Activated T-cell treated with anti-CD3 and anti-CD28 coated beads, Interleukin-2, amount 50 U/mL, for 72 hours (primary cell): Measurements from ENCODE around the gene DDX24. TPM values are rescaled to one million over a fixed set of nuclear protein-coding genes. Genes with fewer than 3 reads are reported as not detected.
"Not testable (repeated sequence)": the region's sequence is repeated elsewhere in the genome, so short reads cannot be mapped to it uniquely, and the experiment has no call there.

ENCODE experiments used
- ATAC-seq, 2 donors: fragments of 150-1000 bp; cut with Tn5 transposase; replicated peaks in 1 of 2; 2 replicates each; pipeline ENCODE4 v1.10.0; 2021; ENCODE audit warnings: moderate library complexity in 2 of 2, mild to moderate bottlenecking in 1 of 2
- DNase-seq, 2 donors: peaks; one replicate each; pipeline ENCODE4 v3.0.0; 2021 to 2022; ENCODE audit warnings: mixed read lengths in 1 of 2
- H3K27ac Mint-ChIP-seq: one replicate; pipeline ENCODE4 v1.8.0; 2022; ENCODE audit warnings: mild to moderate bottlenecking, moderate library complexity, mixed read lengths
- H3K27me3 Mint-ChIP-seq: one replicate; pipeline ENCODE4 v1.8.0; 2022; ENCODE audit warnings: low read depth, mixed read lengths
- H3K36me3 Mint-ChIP-seq, 2 donors: one replicate each; pipeline ENCODE4 v1.8.0; 2022; ENCODE audit warnings: mixed read lengths in 2 of 2, mild to moderate bottlenecking in 1 of 2; ENCODE audit not compliant: insufficient read depth in 2 of 2
- H3K4me1 Mint-ChIP-seq: one replicate; pipeline ENCODE4 v1.8.0; 2022; ENCODE audit warnings: low read depth, mixed read lengths
- H3K4me3 Mint-ChIP-seq, 2 donors: one replicate each; pipeline ENCODE4 v1.8.0; 2022; ENCODE audit warnings: mild to moderate bottlenecking in 2 of 2, mixed read lengths in 2 of 2, moderate library complexity in 2 of 2
- H3K9me3 Mint-ChIP-seq, 2 donors: one replicate each; pipeline ENCODE4 v1.8.0; 2022; ENCODE audit warnings: mixed read lengths in 2 of 2
- total RNA-seq, 2 donors: library from RNA; stranded (reverse); gene quantifications; one replicate each; pipeline ENCODE4 v1.2.3, GENCODE V29; 2022

Gene DDX24
- total RNA-seq, 2 donors from 2014 or later, result 193 to 197 TPM

DNA sequence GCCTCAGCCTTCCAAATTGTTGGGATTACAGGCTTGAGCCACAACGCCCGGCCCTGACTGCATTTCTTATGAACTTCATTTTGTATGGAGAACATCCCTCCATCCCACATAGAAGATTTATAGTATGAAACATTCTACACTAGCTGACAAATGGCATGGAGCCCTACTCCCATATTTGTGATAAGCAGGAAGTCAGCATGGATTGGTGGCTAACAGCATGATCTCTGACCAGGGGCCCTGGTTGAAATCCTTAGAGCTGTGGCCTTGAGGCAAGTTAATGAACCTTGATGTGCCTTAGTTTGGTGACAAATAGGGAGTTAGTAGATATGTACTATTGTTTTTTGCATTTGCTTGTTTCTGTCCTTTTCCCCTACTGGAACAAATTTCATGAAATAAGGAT is 12.4 kb upstream of the DDX24 start:
- no peak for ATAC-seq
- no peak overlapping the region for H3K4me3 Mint-ChIP-seq
- no peaks in the 10 kb centered on the region for H3K27me3 Mint-ChIP-seq
- no peaks in the 10 kb centered on the region for H3K9me3 Mint-ChIP-seq
- no peaks in the 10 kb centered on the region for H3K36me3 Mint-ChIP-seq
- no peak overlapping the region for H3K27ac Mint-ChIP-seq
- H3K4me1 Mint-ChIP-seq, result no peaks in the 10 kb centered on the region
- no peak for DNase-seq

- H3K4me3 Mint-ChIP-seq, result no peak overlapping the region
- H3K36me3 Mint-ChIP-seq, result peaks cover 3 to 4% of the 10 kb centered on the region in 2 donors
- no peak for DNase-seq
Observed at GRCh38 chr14:94089479-94089878, 8.5 kb upstream of the DDX24 start.

GRCh38 chr14:94088516-94088915 is 7.5 kb upstream of the DDX24 start:
- DNase-seq (no peak), ATAC-seq (no peak)
- Mint-ChIP-seq H3K4me3 (no peak overlapping the region), H3K27ac (no peak overlapping the region), H3K4me1 (no peaks in the 10 kb centered on the region), H3K27me3 (no peaks in the 10 kb centered on the region), H3K36me3 (peaks cover 3 to 4% of the 10 kb centered on the region in 2 donors), H3K9me3 (peaks cover 0 to 1% of the 10 kb centered on the region in 2 donors)

More at GRCh38 chr14:94089479-94089878, 8.5 kb upstream of the DDX24 start:
- ATAC-seq, result no peak
- no peak overlapping the region for H3K27ac Mint-ChIP-seq
- H3K27me3 Mint-ChIP-seq, result no peaks in the 10 kb centered on the region
- peaks cover 0 to 1% of the 10 kb centered on the region in 2 donors for H3K9me3 Mint-ChIP-seq
- H3K4me1 Mint-ChIP-seq, result no peaks in the 10 kb centered on the region

GRCh38 chr14:94087891-94088290 is 6.9 kb upstream of the DDX24 start:
- Mint-ChIP-seq H3K4me1 (peaks cover 6% of the 10 kb centered on the region), H3K4me3 (no peak overlapping the region), H3K27me3 (no peaks in the 10 kb centered on the region), H3K27ac (no peak overlapping the region), H3K36me3 (peaks cover 3 to 4% of the 10 kb centered on the region in 2 donors), H3K9me3 (peaks cover 0 to 1% of the 10 kb centered on the region in 2 donors)
- DNase-seq (no peak), ATAC-seq (no peak)

GRCh38 chr14:94081386-94081820 is 401 bp upstream of the DDX24 start:
- peaks cover 0 to 1% of the 10 kb centered on the region in 2 donors for H3K9me3 Mint-ChIP-seq
- DNase-seq (peak in 1 of 2 donors; percentile 23), ATAC-seq (peak; percentile 25 to 37)
- H3K27me3 Mint-ChIP-seq, result no peaks in the 10 kb centered on the region
- peak overlapping the region; percentile 97 to 100 for H3K4me3 Mint-ChIP-seq
- peak overlapping the region; percentile 93 for H3K27ac Mint-ChIP-seq
- peaks cover 58% of the 10 kb centered on the region for H3K4me1 Mint-ChIP-seq
- peaks cover 20 to 21% of the 10 kb centered on the region in 2 donors for H3K36me3 Mint-ChIP-seq

DNA sequence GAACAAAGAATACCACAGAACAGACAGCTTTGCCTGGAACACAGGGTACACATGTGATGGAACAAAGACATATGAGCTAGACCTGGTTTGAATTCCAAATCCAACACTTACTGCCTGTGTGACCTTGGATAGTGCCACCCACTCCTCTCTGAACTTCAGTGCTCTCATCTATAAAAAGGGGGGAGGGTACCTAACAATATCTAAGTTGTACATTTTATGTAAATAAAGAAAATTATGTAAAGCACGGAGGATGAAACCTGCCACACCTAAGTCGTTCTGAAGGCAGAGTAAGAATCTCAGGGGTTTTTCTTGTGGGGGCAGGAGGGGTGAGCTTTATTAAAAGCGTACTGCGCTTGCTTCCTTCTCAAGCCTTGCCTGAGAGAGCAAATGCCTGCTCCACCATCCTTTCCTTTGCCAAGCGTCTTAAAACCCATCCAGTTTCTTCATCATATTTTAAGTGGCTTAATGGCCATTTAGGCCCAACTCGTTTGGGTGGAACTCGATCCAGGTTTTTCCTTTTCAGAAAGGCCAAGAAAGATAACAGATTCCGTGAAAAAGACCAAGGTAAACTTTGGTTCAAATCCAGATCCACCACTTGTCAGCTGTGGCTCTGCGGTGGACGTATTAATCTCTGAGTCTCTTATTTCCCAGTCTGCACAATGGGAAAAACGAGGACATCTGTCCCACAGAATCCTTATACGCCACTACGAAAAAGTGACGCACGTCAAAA is 946 bp downstream of the DDX24 start:
- peaks cover 70% of the 10 kb centered on the region for H3K4me1 Mint-ChIP-seq
- no peaks in the 10 kb centered on the region for H3K9me3 Mint-ChIP-seq
- H3K4me3 Mint-ChIP-seq, result peak overlapping the region; percentile 97 to 100
- ATAC-seq, result no peak
- no peaks in the 10 kb centered on the region for H3K27me3 Mint-ChIP-seq
- peaks cover 22 to 26% of the 10 kb centered on the region in 2 donors for H3K36me3 Mint-ChIP-seq
- peak overlapping the region; percentile 99 for H3K27ac Mint-ChIP-seq
- DNase-seq, result no peak

- H3K9me3 Mint-ChIP-seq, result peaks cover 4 to 5% of the 10 kb centered on the region in 2 donors
- H3K4me3 Mint-ChIP-seq, result peak overlapping the region; percentile 97 to 100
- no peaks in the 10 kb centered on the region for H3K27me3 Mint-ChIP-seq
- H3K4me1 Mint-ChIP-seq, result peaks cover 69% of the 10 kb centered on the region
- DNase-seq (no peak), ATAC-seq (no peak)
- peaks cover 28 to 42% of the 10 kb centered on the region in 2 donors for H3K36me3 Mint-ChIP-seq
- H3K27ac Mint-ChIP-seq, result peak overlapping the region; percentile 11
Observed at GRCh38 chr14:94077823-94078222, 3.2 kb downstream of the DDX24 start.

GRCh38 chr14:94077111-94077821 is 3.7 kb downstream of the DDX24 start:
- no peak for ATAC-seq
- H3K27ac Mint-ChIP-seq, result peak overlapping the region; percentile 11
- no peak for DNase-seq
- peaks cover 5 to 6% of the 10 kb centered on the region in 2 donors for H3K9me3 Mint-ChIP-seq
- H3K4me1 Mint-ChIP-seq, result peaks cover 64% of the 10 kb centered on the region
- no peaks in the 10 kb centered on the region for H3K27me3 Mint-ChIP-seq
- peak overlapping the region; percentile 97 to 100 for H3K4me3 Mint-ChIP-seq
- H3K36me3 Mint-ChIP-seq, result peaks cover 31 to 44% of the 10 kb centered on the region in 2 donors

DNA sequence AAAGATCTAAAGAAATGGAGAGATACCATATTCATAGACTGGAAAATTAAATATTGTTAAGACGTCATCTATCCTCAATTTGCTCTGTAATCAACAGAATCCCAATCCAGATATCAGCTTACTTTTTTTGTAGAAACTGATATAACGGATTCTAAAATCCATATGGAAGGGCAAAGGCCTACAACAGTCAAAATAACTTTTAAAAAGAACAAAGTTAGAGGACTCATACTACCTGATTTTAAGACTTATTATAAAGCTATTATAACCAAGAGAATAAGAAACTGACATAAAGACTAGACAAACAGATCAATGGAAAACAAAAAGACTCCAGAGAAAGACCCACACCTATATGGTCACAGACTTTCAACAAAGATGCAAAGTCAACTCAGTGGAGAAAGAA is 6.0 kb downstream of the DDX24 start:
- peaks cover 10 to 14% of the 10 kb centered on the region in 2 donors for H3K9me3 Mint-ChIP-seq
- peaks cover 69% of the 10 kb centered on the region for H3K4me1 Mint-ChIP-seq
- H3K27me3 Mint-ChIP-seq, result no peaks in the 10 kb centered on the region
- peaks cover 42 to 61% of the 10 kb centered on the region in 2 donors for H3K36me3 Mint-ChIP-seq
- H3K4me3 Mint-ChIP-seq, result peak overlapping the region; percentile 57 to 77
- ATAC-seq (no peak), DNase-seq (no peak)
- H3K27ac Mint-ChIP-seq, result peak overlapping the region; percentile 60

DNA sequence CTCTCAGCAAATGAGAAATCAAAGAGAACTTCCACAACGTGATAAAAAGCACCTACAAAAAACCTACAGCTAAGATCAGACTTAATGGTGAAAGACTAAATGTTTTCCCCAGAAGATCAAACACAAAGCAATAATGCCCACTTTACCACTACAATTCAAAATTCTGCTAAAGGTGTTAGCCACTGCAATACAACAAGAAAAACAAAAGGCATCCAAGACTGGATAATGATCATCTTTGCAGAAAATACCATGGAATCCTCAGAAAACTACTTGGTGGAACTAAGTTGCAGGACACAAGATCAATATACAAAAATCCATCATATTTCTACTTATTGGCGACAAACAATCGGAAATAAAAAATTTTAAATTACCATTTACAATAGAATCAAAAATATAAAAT is 6.5 kb downstream of the DDX24 start:
- Mint-ChIP-seq H3K4me1 (peaks cover 67% of the 10 kb centered on the region), H3K27ac (peak overlapping the region; percentile 2), H3K9me3 (peaks cover 11 to 15% of the 10 kb centered on the region in 2 donors), H3K4me3 (peak overlapping the region; percentile 23 to 64), H3K36me3 (peaks cover 46 to 63% of the 10 kb centered on the region in 2 donors), H3K27me3 (no peaks in the 10 kb centered on the region)
- no peak for ATAC-seq
- DNase-seq, result no peak

DNA sequence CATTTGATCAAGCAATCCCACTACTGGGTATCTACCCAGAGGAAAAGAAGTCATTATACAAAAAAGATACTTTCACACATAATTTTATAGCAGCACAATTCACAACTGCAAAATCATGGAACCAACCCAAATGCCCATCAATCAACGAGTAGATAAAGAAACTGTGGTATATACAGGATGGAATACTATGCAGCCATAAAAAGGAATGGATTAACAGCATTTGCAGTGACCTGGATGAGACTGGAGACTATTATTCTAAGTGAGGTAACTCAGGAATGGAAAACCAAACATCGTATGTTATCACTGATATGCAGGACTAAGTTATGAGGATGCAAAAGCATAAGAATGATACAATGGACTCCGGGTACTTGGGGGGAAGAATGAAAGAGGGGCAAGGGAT is 8.9 kb downstream of the DDX24 start:
- not testable (repeated sequence) for H3K27me3 Mint-ChIP-seq, H3K27ac Mint-ChIP-seq, DNase-seq, ATAC-seq
- peaks cover 51 to 78% of the 10 kb centered on the region in 2 donors for H3K36me3 Mint-ChIP-seq
- peak overlapping the region in 1 of 2 donors; percentile 4 for H3K4me3 Mint-ChIP-seq
- H3K4me1 Mint-ChIP-seq, result peaks cover 67% of the 10 kb centered on the region
- H3K9me3 Mint-ChIP-seq, result peaks cover 21 to 25% of the 10 kb centered on the region in 2 donors

- ATAC-seq, result no peak
- peak overlapping the region; percentile 59 for H3K27ac Mint-ChIP-seq
- H3K4me3 Mint-ChIP-seq, result peak overlapping the region in 1 of 2 donors; percentile 35
- no peak for DNase-seq
- peaks cover 14 to 16% of the 10 kb centered on the region in 2 donors for H3K9me3 Mint-ChIP-seq
- peaks cover 40 to 59% of the 10 kb centered on the region in 2 donors for H3K36me3 Mint-ChIP-seq
- H3K4me1 Mint-ChIP-seq, result peaks cover 68% of the 10 kb centered on the region
- no peaks in the 10 kb centered on the region for H3K27me3 Mint-ChIP-seq
Observed at GRCh38 chr14:94066089-94066676, 14.8 kb downstream of the DDX24 start.
